ENCODE data around the gene PPM1D.

DNA sequence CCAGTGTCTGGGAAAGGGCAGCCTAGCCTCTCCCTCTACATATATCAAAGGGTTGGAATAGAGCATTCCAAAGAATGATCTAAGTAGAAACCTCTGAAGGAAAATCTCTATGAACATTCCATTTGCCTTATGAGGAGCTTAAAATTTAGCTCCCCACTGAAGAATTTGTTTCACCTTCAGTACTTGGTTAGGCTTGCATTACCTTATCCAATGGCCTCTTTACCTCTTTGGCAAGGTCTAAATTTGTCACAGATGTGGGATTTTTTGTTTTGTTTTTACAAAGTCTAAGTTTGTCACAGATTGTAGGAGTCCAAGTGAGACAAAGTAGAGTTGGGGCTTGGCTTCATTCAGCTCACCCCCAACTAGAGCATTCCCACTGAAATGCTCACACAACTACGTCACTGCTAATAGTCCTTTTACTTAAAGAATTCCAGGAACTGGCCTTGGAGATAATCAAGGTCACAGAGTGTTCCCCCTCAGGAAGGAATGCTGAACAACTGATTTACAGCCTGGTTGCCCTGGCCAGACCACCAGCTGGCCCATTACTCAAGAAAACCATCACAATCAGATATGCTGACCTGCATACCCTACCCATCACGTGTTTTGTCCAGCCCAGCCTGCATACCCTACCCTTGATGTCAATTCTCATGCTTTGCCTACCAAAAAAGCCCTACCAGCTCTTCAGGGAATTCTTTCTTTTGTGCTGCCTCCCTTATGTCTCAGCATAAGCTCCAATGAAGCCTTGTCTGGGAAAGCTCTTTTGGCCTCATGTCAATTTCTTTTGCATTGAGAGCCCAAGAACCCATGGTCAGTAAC lies 26.5 kb upstream of the PPM1D start:
- TF ChIP-seq EZH2 (IDR thresholded peaks at IDR 0.05; ENCODE audit: low read depth, unreplicated experiment) (no peak), JUNB (IDR thresholded peaks at IDR 0.05; ENCODE audit: unreplicated experiment) (no peak)

Measured in GM23338 (cell line).